ENCODE data around the gene AKAP11.
"Not testable (repeated sequence)": the region's sequence is repeated elsewhere in the genome, so short reads cannot be mapped to it uniquely, and the experiment has no call there.

Gene AKAP11, protein sequence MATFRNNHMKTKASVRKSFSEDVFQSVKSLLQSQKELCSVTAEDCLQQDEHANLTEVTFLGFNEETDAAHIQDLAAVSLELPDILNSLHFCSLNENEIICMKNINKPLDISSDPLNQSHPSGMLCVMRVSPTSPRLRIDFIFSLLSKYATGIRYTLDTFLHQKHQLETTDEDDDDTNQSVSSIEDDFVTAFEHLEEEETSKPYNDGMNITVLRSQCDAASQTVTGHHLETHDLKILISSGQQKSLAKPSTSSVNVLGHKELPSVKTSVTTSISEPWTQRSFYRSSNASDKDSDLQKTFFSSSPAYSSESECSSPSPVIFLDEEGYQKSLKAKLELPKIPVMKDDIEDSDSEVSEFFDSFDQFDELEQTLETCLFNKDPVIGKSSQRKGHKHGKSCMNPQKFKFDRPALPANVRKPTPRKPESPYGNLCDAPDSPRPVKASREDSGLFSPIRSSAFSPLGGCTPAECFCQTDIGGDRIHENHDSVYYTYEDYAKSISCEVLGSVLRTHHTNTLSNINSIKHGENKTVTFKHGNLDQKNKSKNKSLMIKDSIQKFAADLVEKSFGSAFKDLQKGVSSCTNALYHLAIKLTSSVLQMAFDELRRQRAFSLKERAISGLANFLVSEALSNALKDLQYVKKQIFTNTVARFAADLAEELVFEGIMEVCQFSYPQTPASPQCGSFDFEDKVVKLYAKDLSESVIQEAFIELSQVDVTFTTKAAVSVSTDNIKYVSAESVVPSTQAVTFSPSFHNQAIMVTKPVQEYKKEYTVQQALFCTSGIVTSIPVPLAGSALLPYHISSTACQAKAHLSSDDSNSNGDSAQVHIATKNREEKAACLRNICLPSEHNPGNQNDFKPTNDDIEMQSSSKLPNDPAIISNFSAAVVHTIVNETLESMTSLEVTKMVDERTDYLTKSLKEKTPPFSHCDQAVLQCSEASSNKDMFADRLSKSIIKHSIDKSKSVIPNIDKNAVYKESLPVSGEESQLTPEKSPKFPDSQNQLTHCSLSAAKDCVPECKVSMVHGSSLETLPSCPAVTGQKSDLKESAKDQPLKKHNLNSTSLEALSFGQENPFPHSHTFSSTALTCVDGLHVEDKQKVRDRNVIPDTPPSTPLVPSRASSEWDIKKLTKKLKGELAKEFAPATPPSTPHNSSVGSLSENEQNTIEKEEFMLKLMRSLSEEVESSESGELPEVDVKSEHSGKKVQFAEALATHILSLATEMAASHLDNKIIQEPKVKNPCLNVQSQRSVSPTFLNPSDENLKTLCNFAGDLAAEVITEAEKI (N-terminal part only)

DNA sequence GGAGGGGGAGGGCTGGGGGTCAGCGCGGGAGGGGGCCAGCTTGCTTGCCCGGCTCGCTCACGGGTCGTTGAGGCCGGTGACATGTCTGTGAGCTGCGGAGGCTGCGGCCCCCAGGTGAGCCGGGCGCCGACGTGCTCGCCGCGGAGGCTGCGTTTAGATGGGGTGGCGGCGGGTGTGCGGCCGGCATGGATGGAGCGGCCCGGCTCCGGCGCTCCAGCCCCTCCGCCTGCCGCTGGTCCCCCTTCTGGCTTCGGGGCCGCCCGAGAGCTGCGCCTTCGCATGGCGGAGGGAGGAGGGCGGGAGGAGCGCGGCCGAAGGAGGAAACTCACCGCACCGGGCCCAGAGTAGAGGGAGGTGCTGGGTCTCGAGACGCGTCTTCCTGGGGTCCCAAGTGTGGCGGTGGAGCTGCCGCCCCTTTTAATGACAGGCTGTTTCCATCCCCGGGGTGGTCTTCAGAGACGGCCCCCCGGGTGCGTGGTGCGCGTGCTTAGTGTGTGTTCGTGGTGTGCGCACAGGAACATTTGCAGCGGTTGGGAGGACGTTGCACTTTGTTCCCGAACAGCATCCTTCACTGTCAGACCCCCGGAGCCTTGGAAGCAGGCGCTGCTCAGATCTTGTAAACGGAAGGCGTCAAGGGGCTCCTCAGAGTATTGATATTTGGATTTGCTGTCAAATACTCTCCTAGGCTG lies at the start of gene AKAP11:
Gene AKAP11, plus strand, starts transcription at position 38 of the 689 bp plus-strand sequence. CDS start 14,197 bp downstream, outside the sequence.
- DNase-seq (ENCODE audit: low read depth in 1 of 2, low spot score in 1 of 2): peak; percentile 30 to 37

DNA sequence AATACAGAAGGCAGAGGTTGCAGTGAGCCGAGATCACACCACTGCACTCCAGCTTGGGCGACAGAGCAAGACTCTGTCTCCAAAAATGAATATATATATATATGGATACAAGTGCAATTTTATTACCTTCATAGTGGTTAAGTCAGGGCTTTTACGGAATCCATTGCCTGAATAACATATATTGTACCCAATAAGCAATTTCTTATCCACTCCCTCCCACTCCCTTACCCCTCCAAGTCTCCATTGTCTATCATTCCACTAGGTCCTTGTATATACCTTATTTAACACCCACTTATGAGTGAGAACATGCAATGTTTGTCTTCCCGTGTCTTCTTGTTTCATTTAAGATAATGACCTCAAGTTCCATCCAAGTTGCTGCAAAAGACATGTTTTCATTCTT lies 48.3 kb upstream of the AKAP11 start:
- DNase-seq (ENCODE audit: low read depth in 1 of 2, low spot score in 1 of 2): no peak

DNA sequence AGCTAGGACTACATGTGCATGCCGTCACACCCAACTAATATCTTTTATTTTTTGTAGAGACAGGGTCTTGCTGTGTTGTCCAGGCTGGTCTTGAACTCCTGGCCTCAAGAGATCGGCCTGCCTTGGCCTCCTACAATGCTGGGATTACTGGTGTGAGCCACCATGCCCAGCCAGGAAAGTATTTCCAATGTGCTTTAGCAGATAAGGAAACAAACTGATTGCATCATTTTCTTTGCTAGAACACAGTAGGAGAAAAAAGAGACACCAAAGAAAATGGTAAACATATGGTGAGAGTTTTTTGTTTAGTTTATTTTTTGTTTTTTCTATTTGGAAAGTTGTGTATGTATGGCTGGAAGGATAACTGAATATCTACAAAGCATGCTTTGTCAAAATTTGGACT lies 46.9 kb upstream of the AKAP11 start:
- no peak for DNase-seq (ENCODE audit: low read depth in 1 of 2, low spot score in 1 of 2)

DNA sequence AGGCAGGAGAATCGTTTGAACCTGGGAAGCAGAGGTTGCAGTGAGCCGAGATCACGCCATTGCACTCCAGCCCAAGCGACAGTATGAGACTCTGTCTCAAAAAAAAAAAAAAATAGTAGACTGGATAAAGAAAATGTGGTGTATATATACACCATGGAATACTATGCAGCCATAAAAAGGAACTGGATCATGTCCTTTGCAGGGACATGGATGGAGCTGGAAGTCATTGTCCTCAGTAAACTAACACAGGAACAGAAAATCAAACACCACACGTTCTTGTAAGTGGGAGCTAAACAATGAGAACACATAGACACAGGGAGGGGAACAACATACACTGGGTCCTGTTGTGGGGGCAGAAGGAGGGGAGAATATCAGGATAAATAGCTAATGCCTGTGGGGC lies 45.2 kb upstream of the AKAP11 start:
- DNase-seq (ENCODE audit: low read depth in 1 of 2, low spot score in 1 of 2): not testable (repeated sequence)

DNA sequence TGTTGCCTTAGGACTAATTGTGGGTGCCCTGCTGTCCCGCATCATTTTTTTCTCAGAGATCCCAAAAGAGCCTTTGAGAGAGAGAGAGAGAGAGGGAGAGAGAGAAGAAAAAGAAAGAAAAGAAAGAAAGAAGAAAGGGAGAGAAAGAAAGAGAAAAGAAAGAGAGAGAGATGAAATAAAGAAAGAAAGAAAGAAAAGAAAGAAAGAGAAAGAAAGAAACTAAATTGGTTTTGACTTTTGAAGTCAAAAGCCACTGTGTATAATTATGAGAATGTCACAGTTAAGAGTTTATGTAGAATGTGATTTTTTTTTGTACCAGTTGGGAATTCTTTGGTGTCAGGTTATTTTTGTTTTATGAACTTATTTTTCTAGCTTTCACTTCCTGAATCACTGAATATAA lies 43.4 kb upstream of the AKAP11 start:
- no peak for DNase-seq (ENCODE audit: low read depth in 1 of 2, low spot score in 1 of 2)

DNA sequence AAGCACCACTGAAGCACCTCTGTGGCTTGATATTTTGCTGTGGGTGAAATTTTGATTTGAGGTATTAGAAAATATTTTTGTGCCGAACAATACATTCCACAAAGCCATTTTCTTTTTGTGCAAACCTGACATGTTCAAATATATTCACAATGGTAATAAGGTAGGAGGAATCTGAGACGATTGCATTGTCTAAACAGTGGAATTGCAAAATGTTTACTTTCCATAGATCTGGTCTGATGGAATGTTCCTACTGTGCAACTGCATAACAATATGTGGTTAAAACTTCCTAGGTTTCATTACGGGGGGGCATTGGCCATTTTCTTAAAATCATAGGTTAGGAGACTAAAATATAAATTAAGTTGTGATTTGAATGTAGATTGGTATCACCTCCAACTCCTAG lies 42.7 kb upstream of the AKAP11 start:
- no peak for DNase-seq (ENCODE audit: low read depth in 1 of 2, low spot score in 1 of 2)

DNA sequence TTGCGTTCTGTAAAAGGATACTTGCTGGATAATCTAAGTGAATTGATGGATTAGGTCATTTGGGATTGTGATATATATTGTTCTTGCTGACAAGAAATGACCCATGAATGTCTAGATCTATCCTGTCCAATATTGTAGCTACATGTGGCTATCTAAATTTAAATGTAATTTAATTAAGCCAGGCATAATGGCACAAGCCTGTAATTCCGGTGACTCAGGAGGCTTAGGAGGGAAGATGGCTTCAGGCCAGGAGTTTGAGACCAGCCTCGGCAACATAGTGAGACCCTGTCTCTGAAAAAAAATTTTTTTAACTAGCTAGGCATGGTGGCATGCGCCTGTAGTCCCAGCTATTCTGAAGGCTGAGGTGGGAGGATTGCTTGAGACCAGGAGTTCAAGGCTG lies 39.3 kb upstream of the AKAP11 start:
- DNase-seq (ENCODE audit: low read depth in 1 of 2, low spot score in 1 of 2): no peak

DNA sequence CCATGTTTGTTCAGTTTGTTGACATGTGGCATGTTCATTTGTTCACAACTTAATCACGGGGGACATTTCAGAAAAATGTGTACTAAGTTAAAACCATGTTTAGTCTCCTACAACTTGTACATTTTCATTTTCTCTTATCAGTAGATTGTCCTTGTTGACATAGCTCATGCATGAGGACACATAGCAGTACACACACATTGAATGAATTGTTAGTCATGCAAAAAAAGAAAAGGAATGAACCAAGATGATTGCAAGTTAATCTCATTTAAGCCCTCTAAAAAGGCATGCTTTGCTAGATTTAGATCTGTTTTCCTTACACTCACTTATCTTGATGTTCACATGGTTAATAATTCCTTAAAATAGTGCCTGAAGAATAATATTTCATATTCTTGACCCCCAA lies 38.2 kb upstream of the AKAP11 start:
- DNase-seq (ENCODE audit: low read depth in 1 of 2, low spot score in 1 of 2): no peak

DNA sequence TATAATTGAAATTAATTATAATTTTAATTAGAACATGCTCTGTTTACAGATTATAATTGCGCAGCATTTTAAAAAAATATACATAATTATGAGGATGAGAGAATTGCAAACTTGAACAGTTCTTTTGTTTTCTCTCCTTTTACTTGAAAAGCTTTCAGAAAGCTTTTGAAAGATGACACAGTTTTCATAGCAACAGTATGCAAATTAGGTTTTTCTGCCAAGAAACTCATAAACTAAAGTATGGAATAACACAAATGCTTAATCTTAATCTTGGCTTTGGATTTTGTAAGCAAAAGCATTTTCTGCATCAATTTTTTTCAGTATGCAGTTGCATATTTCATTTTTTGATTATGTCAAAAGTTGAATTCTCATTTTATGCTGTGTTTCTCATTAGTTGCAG lies 32.8 kb upstream of the AKAP11 start:
- no peak for DNase-seq (ENCODE audit: low read depth in 1 of 2, low spot score in 1 of 2)

DNA sequence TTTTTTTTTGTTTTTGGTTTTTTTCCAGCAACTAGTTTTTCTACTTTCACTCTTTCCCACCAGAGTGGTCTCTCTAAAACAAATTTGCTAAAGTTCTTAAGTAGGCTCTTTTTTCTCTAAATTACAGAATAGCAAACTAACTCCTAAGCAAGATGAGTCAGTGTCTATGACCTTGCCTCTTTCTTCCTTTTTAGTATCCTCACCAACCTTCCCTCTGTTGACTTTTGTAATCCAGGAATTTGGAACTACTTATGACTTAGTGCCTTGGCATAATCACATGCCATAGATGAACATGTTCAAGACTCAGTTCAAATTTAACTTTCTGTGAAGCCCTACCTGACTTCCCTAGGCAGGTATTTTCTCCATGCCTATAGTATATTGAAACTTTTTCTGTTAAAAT lies 32.3 kb upstream of the AKAP11 start:
- no peak for DNase-seq (ENCODE audit: low read depth in 1 of 2, low spot score in 1 of 2)

DNA sequence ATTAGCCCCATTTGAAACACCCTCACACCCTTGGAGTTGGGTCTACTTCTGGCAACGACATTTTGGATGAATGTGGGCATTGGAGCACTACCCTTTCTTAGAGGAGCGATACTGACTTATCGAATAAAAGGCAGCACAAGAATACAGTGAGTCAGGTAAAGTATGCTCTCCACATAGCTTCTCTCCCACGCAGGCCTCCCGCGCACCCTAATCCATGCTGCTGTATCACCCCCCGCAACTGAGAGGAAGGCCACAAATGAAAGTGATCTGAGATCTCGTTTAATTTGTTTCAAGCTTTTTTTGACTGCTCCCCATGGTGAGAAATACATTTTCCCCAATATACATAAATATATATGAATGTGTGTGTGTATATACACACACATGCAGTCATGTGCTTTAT lies 25.4 kb upstream of the AKAP11 start:
- no peak for DNase-seq (ENCODE audit: low read depth in 1 of 2, low spot score in 1 of 2)

DNA sequence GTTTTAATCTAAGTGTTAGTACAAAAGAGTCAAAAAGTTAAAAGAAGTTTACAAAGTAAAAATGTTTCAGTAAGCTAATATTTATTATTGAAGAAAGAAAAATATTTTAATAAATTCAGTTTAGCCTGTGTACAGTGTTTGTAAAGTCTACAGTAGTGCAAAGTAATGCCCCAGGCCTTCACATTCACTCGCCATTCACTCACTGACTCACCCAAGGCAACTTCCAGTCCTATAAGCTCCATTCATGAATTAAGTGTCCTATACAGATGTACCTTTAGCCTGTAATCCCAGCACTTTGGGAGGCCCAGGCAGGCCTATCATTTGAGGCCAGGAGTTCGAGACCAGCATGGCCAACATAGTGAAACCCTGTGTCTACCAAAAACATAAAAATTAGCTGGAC lies 24.1 kb upstream of the AKAP11 start:
- DNase-seq (ENCODE audit: low read depth in 1 of 2, low spot score in 1 of 2): no peak

DNA sequence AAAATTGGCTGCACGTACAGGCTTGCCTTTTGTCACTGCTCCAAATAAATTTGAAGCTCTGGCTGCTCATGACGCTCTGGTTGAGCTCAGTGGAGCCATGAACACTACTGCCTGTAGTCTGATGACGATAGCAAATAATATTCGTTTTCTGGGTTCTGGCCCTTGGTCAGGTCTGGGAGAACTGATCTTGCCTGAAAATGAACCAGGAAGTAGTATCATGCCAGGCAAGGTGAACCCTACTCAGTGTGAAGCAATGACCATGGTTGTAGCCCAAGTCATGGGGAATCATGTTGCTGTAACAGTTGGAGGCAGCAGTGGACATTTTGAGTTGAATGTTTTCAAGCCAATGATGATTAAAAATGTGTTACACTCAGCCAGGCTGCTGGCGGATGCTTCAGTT lies 16.1 kb upstream of the AKAP11 start:
- no peak for DNase-seq (ENCODE audit: low read depth in 1 of 2, low spot score in 1 of 2)

DNA sequence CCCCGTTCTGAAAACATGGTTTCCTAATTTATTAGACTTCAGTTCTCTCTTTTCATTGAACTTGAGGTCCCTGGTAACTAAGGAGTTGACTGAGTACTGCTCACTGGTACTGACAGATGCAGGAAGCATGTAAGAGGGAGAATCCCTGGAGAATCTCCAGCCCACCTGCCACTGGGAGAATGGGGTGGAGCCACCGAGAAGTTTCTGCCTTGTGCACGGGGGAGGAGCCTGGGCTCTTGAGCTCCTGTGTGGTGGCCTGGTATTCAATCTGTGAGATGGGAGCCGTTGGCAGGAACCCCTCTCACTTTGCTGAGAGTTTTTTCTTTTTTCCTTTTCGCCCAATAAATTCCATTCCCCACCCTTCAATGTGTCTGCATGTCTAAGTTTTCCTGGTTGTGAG lies 13.2 kb upstream of the AKAP11 start:
- DNase-seq (ENCODE audit: low read depth in 1 of 2, low spot score in 1 of 2): no peak

DNA sequence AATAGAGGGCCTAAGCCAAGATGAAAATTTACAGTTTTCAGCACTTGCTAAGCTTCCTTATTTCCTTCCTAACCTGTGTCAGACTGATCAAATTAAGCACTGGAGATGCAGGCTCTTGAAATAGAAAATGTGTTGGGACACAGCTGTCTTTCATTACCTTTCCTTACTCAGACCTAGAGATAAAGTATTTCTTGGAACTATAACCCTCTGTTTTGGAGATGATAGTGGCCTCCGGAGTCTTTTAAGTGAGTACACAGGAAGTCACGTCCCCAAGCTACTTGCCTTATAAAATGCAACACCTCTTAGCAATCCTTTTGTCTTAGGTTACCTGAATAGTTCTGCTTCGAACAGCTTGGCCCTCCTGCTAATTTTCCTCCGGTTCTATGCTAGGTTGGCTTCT lies 12.4 kb upstream of the AKAP11 start:
- no peak for DNase-seq (ENCODE audit: low read depth in 1 of 2, low spot score in 1 of 2)

DNA sequence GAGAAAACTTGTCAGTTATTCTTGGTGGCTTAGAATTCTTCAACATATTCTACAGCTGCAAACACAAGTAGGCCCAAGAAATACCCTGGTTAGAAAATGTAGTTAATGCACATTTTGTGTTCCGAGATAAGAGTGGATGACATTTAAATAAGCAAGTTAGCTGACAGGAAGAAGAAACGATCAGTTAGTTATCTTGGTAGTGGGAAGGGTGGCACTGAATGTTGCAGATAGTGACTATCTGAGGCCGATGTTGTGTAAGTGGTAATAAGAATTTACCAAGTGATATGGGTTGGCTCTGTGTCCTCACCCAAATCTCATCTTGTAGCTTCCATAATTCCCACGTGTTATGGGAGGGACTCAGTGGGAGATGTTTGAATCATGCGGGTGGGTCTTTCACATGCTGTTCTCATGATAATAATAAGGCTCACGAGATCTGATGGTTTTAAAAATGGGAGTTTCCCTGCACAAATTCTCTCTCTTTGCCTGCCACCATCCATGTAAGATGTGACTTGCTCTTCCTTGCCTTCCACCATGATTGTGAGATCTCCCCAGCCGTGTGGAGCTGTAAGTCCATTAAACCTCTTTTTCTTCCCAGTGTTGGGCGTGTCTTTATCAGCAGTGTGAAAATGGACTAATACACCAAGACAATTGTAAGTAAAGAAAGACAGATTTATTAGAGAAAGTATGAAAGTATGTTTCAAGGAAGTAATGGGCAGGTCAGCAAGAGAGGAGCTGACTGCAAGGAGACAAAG lies 10.9 kb upstream of the AKAP11 start:
- DNase-seq (ENCODE audit: low read depth in 1 of 2, low spot score in 1 of 2): no peak

DNA sequence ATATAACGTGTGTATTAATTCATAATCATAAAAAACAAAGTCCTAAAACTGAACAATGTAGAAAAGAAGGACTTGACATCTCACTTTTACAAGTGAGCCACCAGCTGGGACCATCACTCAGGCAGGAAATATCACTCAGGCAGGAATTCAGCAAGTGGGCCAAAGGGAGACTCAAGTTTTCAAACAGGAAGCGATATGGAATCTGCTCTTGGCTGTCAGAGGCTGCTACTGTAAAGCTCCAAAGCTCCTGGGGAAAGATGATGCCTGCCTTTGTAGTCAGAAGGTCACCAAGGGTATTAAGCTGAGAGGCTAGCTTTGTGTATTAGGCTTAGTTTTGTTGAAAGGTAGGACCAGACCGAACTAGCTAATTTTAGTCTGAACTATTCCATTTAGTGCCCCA lies 5.5 kb upstream of the AKAP11 start:
- DNase-seq (ENCODE audit: low read depth in 1 of 2, low spot score in 1 of 2): no peak

DNA sequence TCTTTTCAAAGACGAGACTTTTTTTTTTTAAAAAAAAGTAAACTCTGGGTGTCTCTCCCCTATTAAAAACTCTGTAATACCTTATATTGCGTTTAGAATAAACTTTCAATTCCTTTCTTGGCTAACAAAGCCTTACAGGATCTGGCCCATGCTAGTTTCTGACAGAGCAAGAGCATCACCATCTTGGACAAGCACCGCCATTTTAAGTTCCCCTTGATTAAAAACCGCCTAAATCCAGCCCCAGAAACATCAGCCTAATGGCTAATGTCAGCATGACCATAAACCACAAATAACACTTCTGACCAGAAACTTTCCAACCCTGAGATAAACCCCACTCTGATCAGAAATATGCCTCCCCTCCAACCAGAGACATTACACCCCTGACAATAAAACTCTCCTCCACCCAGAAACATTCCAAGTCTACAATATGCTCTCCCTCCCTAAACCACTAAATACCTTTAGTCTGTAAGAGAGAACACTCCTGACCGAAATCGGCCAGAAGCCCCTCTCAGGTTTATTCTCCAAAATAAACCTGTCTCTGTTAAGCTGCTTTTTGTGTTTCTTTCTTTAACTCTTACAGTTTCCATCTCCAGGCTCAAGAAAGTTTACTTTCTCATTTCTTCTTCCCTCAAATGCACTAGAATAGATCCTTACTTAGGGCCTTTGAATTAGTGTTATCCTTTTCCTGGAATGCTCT lies 1.6 kb upstream of the AKAP11 start:
- no peak for DNase-seq (ENCODE audit: low read depth in 1 of 2, low spot score in 1 of 2)

DNA sequence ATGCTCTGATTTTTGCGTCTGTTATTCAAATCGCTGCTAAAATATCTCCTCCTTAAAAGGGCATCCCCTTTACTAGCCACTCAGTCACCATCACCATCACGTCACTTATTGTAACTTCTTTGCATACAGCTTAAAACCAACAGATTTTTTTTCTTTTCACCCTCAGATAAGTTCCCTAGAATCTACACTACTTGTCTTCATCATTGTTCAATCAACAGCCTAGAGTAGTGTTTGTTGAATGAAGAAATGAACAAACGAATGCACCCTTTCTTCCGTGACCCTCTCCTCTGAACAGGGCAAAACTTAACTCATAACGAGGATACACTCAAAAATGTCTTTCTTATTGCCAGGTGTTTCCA lies 1.1 kb upstream of the AKAP11 start:
- no peak for DNase-seq (ENCODE audit: low read depth in 1 of 2, low spot score in 1 of 2)
